ENCODE measurements around the gene GPD2. TPM values are rescaled to one million over a fixed set of nuclear protein-coding genes. Genes with fewer than 3 reads are reported as not detected.

Gene GPD2
- total RNA-seq, 1 experiment from 2014 or later: 32.2 TPM

- no peak for TF ChIP-seq E2F5 (CRISPR knock-in tag; IDR thresholded peaks at IDR 0.05)
- no peak for TF ChIP-seq NFE2L1 (CRISPR knock-in tag; IDR thresholded peaks at IDR 0.05)
- no peak for TF ChIP-seq ZSCAN18 (CRISPR knock-in tag; IDR thresholded peaks at IDR 0.05)
- TF ChIP-seq PRDM15 (CRISPR knock-in tag; IDR thresholded peaks at IDR 0.05): no peak
Observed at GRCh38 chr2:156465573-156465972, 29.4 kb downstream of the GPD2 start (continued).

GRCh38 chr2:156466739-156467405 is 30.7 kb downstream of the GPD2 start:
- DNase-seq (ENCODE audit: low spot score) (no peak), ATAC-seq (peak; percentile 68)
- no peak overlapping the region for H3K4me3 Mint-ChIP-seq
- H3K36me3 Mint-ChIP-seq: no peaks in the 10 kb centered on the region; the same call in 1 of the 2 replicates
- H3K27me3 Mint-ChIP-seq (ENCODE audit: low read depth): no peaks in the 10 kb centered on the region
- ChIA-PET CTCF (no interaction called here), POLR2A (interaction anchor here (0.6 kb wide), 1 partner anchor 41 kb away, joined by 5 read pairs; no protein-coding TSS in a partner anchor)
- TF ChIP-seq ZNF263 (CRISPR knock-in tag; IDR thresholded peaks at IDR 0.05; ENCODE audit: low read depth) (no peak), TP53 (CRISPR knock-in tag; IDR thresholded peaks at IDR 0.05) (no peak), ZNF121 (CRISPR knock-in tag; IDR thresholded peaks at IDR 0.05) (no peak), STAT6 (CRISPR knock-in tag; conservative IDR thresholded peaks at IDR 0.05; ENCODE audit: low read depth) (no peak), JUN (CRISPR knock-in tag; IDR thresholded peaks at IDR 0.05) (no peak), MYBL2 (CRISPR knock-in tag; IDR thresholded peaks at IDR 0.05) (no peak), PRRX2 (CRISPR knock-in tag; IDR thresholded peaks at IDR 0.05) (no peak), ERG (CRISPR knock-in tag; IDR thresholded peaks at IDR 0.05) (no peak), NR2C2 (CRISPR knock-in tag; IDR thresholded peaks at IDR 0.05) (no peak), NR3C1 (CRISPR knock-in tag; conservative IDR thresholded peaks at IDR 0.05; ENCODE audit: low read depth) (no peak)
- H3K4me1 Mint-ChIP-seq: peaks cover 27% of the 10 kb centered on the region
- peak overlapping the region; percentile 51; the same call in 1 of the 2 replicates for H3K27ac Mint-ChIP-seq
- H3K9me3 Mint-ChIP-seq: 0 out of 2 replicates have a peak, but pooled peaks cover 4% of the 10 kb centered on the region
